K562 (cell line): ENCODE measurements around the gene TNNT1.

Source experiments
- CBX5 ChIP-seq: IDR thresholded peaks from 2 replicates; pipeline ENCODE4 v1.6.1; 2014; ENCODE audit warnings: low read depth, borderline replicate concordance
- MCM7 ChIP-seq, 2 experiments: fragments of 450-650 bp; IDR thresholded peaks; 2 replicates each; pipeline ENCODE4 v1.6.1; 2016 to 2018
- SRF ChIP-seq, 2 experiments: fragments of 250-450, 450-650 bp in 1 of 2; sonication (Bioruptor Pico) in 1 of 2; sonication (generic) in 1 of 2; formaldehyde crosslinking; IDR thresholded peaks; 2 replicates each; pipeline versions ENCODE4 v1.5.0 to v1.5.1; 2020 to 2022; ENCODE audit warnings: mild to moderate bottlenecking in 1 of 2, missing genetic modification reagents in 1 of 2
- TF ChIP-seq, protein P1 (sequence below), 3 experiments: IDR thresholded peaks in 2 of 3; conservative IDR thresholded peaks in 1 of 3; 2 replicates each; pipeline ENCODE4 v1.5.1; 2011 to 2012; ENCODE audit warnings: low read length in 3 of 3, mild to moderate bottlenecking in 3 of 3, control low read depth in 2 of 3, improper control_type of control experiment in 1 of 3, inconsistent platforms in 1 of 3, low read depth in 1 of 3, mixed read lengths in 1 of 3, moderate library complexity in 1 of 3; ENCODE audit not compliant: insufficient read depth in 2 of 3

DNA sequence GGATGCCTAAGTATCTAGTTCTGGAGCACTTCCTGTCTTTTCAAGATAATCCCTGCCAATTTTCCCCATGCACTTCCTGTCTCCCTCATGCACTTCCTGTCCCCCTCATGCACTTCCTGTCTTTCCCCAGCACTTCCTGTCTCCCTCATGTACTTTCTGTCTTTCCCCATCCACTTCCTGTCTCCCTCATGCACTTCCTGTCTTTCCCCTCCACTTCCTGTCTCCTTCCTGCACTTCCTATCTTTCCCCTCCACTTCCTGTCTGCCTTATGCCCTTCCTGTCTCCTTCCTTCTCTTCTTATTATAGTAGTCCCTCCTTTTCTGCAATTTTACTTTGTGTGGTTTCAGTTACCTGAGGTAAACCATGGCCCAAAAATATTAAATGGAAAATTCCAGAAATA is 3.0 kb upstream of the TNNT1 start:
- TF ChIP-seq, protein P1, sequence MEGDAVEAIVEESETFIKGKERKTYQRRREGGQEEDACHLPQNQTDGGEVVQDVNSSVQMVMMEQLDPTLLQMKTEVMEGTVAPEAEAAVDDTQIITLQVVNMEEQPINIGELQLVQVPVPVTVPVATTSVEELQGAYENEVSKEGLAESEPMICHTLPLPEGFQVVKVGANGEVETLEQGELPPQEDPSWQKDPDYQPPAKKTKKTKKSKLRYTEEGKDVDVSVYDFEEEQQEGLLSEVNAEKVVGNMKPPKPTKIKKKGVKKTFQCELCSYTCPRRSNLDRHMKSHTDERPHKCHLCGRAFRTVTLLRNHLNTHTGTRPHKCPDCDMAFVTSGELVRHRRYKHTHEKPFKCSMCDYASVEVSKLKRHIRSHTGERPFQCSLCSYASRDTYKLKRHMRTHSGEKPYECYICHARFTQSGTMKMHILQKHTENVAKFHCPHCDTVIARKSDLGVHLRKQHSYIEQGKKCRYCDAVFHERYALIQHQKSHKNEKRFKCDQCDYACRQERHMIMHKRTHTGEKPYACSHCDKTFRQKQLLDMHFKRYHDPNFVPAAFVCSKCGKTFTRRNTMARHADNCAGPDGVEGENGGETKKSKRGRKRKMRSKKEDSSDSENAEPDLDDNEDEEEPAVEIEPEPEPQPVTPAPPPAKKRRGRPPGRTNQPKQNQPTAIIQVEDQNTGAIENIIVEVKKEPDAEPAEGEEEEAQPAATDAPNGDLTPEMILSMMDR (IDR thresholded peaks at IDR 0.05 in 2 of 3, conservative IDR thresholded peaks at IDR 0.05 in 1 of 3; ENCODE audit: insufficient read depth in 2 of 3, low read depth in 1 of 3, low read length in 3 of 3), result no peak
- TF ChIP-seq MCM7 (IDR thresholded peaks at IDR 0.05) (peak in 1 of 2 experiments; percentile 33; a peak in 1 of 4 replicates), SRF (CRISPR knock-in tag; IDR thresholded peaks at IDR 0.05) (no peak), CBX5 (no peak)
